GM13977 (cell line): Measurements from ENCODE around the gene DHX32.
A peak's percentile ranks its signal among the peaks of the same experiment; 100 is the strongest.
"Not testable (repeated sequence)": the region's sequence is repeated elsewhere in the genome, so short reads cannot be mapped to it uniquely, and the experiment has no call there.

ENCODE experiments used
- DNase-seq: peaks from one replicate; pipeline ENCODE4 v3.0.0; 2012; ENCODE audit warnings: low spot score
- in situ Hi-C: fragments of 300-500 bp; cut with MboI; formaldehyde crosslinking; loops from one replicate; pipeline ENCODE4 v1.12.0; 2022; ENCODE audit warnings: low sequenced_read_pairs, low pct_unique_long_range_greater_than_20kb, mixed read lengths, inconsistent platforms; ENCODE audit not compliant: unreplicated experiment
- TF ChIP-seq, protein P1 (sequence below): IDR thresholded peaks from 2 replicates; pipeline ENCODE4 v1.5.1; 2012; ENCODE audit warnings: mild to moderate bottlenecking, control low read depth; ENCODE audit not compliant: insufficient read depth; ENCODE audit errors: extremely low read depth, missing control alignments

Gene DHX32

GRCh38 chr10:125916977-125917376, 35.9 kb upstream of the DHX32 start:
- in situ Hi-C loops, result no loop called here
- TF ChIP-seq, protein P1, sequence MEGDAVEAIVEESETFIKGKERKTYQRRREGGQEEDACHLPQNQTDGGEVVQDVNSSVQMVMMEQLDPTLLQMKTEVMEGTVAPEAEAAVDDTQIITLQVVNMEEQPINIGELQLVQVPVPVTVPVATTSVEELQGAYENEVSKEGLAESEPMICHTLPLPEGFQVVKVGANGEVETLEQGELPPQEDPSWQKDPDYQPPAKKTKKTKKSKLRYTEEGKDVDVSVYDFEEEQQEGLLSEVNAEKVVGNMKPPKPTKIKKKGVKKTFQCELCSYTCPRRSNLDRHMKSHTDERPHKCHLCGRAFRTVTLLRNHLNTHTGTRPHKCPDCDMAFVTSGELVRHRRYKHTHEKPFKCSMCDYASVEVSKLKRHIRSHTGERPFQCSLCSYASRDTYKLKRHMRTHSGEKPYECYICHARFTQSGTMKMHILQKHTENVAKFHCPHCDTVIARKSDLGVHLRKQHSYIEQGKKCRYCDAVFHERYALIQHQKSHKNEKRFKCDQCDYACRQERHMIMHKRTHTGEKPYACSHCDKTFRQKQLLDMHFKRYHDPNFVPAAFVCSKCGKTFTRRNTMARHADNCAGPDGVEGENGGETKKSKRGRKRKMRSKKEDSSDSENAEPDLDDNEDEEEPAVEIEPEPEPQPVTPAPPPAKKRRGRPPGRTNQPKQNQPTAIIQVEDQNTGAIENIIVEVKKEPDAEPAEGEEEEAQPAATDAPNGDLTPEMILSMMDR, result no peak
- DNase-seq, result no peak

DNA sequence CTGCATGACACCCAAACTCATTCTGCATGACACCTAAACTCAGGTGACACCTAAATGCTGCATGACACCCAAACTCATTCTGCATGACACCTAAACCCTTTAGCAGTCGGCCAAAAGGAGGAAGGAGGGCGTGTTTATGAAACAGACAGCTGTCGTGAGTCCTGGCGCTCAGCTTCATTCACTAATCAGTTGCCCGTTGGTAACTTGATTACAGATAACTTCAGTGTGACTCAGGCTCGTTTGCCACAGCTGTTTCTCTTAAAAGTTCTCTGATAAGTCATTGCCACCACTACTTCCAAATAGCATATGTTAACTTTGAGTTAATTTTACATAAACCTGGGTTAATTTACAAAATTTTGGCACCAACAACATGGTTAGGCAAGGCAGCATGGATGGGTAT, 32.2 kb upstream of the DHX32 start:
- in situ Hi-C loops, DNase-seq: not testable (repeated sequence)

- no peak for DNase-seq
- in situ Hi-C loops, result no loop called here
- TF ChIP-seq, protein P1, result no peak
Measured at GRCh38 chr10:125911990-125912389, 30.9 kb upstream of the DHX32 start.

DNA sequence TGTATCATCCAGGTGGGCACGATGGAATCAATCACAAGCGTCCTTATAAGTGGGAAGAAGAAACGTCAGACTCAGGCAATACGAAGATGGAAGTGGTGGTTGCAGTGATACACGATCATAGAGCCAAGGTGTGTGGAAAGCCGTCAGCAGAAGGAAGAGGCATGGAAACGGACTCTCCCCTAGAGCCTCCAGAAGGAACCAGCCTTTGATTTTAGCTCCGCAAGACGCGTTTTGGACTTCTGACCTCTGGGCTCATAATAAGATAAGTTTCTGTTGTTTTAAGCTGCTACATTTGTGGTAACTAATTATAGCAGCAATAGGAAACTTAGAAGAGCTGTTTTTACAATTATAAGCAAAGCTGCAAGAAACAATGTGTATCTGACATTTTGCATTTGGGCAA, 30.1 kb upstream of the DHX32 start:
- no peak for DNase-seq
- in situ Hi-C loops, result no loop called here
- TF ChIP-seq, protein P1, result no peak

DNA sequence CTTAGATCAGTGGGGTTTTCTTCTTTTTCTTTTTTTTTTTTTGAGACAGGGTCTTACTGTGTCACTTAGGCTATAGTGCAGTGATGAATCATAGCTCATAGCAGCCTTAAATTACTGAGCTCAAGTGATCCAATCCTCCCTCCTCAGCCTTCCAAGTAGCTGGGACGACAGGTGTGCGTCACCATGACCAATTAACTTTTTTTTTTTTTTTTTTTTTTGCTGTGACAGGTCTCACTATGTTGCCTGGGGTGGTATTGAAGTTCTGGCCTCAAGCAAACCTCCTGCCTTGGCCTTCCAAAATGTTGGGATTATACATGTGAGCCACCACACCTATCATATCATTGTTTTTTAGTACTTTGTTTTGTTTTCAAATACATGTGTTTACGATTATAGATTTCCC, 28.4 kb upstream of the DHX32 start:
- in situ Hi-C loops, DNase-seq: not testable (repeated sequence)

DNA sequence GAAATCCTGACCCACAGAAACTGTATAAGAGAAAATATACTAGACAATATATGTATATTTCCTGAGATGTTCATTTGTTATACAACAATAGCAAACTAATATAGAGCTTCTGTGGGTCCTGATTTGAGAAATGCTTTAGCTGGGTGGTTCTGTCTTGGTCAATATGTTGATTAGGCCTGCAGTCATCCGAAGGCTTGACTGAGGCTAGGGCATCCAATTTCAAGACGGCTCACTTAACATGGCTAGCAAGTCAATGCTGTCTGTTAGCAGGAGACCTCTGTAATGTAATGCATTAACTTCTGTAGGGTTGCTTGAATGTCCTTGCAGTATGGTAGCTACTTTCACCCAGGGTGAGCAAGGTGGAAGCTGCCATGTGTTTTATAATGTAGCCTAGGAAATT, 27.7 kb upstream of the DHX32 start:
- in situ Hi-C loops, DNase-seq: not testable (repeated sequence)

- in situ Hi-C loops, DNase-seq: not testable (repeated sequence)
Measured at GRCh38 chr10:125907598-125907997, 26.5 kb upstream of the DHX32 start.

DNA sequence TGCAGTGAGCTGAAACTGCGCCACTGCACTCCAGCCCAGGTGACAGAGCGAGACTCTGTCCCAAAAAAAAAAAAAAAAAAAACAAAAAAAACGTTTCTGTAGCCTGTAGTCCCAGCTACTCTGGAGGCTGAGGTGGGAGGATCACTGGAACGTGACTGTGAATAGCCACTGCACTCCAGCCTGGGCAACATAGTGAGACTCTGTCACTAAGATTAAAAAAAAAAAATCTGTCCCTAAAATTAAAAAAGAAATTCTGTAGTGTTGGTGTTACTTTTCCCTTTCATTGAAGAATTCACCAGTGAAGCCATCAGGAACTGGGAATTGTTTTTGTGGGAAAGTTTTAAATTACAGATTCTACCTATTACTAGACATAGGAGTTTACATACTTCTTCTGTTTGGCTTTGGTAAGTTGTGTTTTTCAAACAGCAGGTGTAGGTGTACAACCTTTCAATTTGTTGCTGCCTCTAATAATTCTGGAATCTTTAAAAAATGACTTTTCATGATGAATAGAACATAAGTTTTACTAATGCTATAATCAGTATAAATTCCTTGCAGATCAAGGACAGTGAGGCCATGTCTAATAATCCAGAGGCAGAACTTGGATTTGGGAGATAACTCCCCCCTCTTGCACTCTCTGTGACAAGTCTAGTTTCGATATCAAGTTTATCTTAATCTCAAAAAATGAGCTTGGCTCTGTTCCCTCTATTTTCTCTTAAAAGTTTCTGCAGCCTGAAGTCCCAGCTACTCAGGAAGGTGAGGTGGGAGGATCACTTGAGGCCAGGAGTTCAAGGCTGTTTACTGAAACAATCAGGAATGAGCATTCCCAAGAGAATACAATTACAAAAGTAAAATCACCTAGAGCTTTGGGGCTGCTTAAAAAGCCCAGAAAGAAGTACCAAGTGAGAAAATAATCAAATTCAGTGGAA, 24.2 kb upstream of the DHX32 start:
- DNase-seq, in situ Hi-C loops: not testable (repeated sequence)

DNA sequence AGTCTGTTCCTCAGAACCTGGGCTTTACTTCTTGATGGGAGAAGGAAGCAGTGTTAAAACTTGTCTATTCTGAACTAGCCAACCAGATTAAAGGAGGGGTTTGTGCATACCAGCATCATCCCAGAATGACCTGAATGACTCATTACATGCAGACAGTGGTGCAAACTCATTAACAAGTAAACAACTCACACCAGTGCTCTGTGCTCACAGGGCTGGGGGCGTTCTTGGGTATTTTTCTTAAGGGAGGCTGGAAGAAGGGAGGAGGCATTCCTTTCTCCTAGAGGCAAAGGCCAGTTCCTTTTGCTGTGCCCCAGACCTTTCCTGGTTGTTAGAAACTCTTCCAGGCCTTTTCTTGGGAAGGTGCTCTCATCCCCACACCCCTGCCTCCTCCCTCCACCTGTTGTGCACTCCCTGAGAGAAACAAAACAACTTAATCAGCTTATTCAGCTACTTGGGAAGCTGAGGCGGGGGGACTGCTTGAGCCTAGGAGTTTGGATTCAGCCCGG, 22.1 kb upstream of the DHX32 start:
- DNase-seq, in situ Hi-C loops: not testable (repeated sequence)

DNA sequence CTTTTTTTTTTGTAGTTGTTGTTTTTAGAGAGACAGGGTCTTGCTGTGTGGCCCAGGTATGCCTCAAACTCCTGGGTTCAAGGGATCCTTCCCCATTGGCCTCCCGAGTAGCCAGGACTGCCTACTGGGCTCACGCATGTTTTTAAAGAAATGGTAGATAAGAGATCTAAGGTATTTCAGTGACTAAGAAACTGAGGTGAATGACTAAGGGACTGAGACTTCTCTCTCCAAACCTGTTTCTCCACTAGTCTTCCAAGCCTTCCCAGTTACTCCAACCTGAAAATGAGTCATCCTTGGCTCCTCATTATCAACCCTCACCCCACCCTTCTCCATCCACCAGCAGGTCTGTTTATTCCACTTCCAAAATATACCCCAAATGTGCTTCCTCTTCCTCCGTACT, 19.9 kb upstream of the DHX32 start:
- in situ Hi-C loops, DNase-seq: not testable (repeated sequence)

DNA sequence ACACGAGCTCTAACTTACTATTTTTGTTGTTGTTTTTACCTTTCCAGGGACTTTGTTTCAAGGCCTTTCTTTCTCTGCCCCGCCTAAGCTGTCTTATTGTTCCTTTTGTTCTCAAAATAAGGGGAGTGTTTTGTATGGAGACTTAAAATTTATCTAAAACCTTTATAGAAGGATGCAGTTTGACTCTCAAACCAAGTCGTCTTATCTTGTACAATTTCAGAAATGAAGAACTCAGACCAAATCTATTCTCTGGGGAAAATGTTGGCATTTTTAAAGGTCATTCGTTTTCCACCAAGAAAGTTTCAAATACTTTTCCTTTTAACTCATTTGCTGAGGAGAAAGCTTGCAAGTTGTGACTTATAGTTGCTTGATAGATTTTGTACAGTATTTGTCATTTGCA, 16.2 kb upstream of the DHX32 start:
- in situ Hi-C loops, DNase-seq: not testable (repeated sequence)

DNA sequence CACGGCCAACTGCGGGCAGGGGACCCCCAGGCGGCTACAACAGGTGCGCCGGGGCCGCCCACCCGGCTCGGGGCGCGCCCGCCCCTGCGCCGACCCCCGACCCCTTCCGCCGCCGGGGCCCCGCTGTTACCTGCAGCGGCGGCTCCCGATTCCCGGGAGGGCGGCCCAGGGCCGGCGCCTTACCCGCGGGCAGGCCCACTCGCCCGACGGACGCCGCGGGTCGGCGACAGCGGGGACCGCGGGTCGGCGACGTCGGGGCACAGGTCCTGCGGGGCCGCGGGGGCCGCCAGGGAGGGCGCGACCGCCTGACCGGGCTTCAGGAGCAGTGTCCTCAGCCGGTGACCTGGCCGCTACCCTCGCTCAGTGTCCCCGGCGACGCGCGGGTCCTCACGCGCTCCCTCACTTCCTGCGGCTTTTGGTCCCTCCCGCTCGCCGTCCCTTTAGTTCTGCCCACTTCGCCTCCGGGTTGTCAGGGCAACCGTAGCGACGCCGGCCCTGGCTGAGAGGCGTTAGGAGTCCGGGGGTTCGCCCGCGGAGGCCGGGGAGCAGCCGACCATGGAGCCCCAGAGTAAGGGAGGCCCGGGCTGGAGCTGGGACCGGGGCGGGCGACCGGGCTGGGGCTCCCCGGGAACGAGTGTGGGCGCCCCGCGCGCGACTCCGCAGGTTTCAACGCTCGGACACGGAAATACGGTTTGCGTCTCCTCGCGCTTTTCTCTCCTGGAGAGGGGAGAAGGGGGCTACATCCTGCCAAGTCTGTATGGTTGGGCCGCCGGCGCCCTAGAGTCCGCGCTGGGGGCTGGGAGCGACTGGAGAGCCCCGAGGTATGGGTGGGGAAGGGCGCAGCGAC, 15.2 kb upstream of the DHX32 start, which contains the start of gene FANK1:
FANK1 (plus strand) TSS at position 477 of the 847 bp plus-strand sequence; CDS start at position 556, 79 bp downstream.
- in situ Hi-C loops, result not testable (repeated sequence)

GRCh38 chr10:125895130-125896087, 14.3 kb upstream of the DHX32 start:
- in situ Hi-C loops, result not testable (repeated sequence)
- DNase-seq, result peak; percentile 54

More for the DNA sequence above, 15.2 kb upstream of the DHX32 start, which contains the start of gene FANK1:
- DNase-seq, result peak; percentile 85
